Upper lobe of right lung (tissue), 1 donor: Measurements from ENCODE around the gene LUC7L2. TPM values are rescaled to one million over a fixed set of nuclear protein-coding genes. Genes with fewer than 3 reads are reported as not detected.

Experiments used
- ATAC-seq: fragments of 200-7000 bp; cut with Tn5 transposase; one replicate; pipeline ENCODE4 v1.9.1; 2020; ENCODE audit warnings: mild to moderate bottlenecking, moderate library complexity
- DNase-seq: peaks from one replicate; pipeline ENCODE4 v3.0.0-alpha.2; 2020
- H3K27ac ChIP-seq: fragments of 200-600 bp; one replicate; pipeline ENCODE4 v1.8.0; 2022
- H3K27me3 ChIP-seq: fragments of 200-600 bp; one replicate; pipeline ENCODE4 v1.8.0; 2022; ENCODE audit warnings: mild to moderate bottlenecking
- H3K36me3 ChIP-seq: fragments of 200-600 bp; one replicate; pipeline ENCODE4 v1.8.0; 2022
- H3K4me1 ChIP-seq: fragments of 200-600 bp; one replicate; pipeline ENCODE4 v1.8.0; 2022
- H3K4me3 ChIP-seq: fragments of 200-600 bp; one replicate; pipeline ENCODE4 v1.8.0; 2022; ENCODE audit warnings: mild to moderate bottlenecking
- H3K9me3 ChIP-seq: fragments of 200-600 bp; one replicate; pipeline ENCODE4 v1.8.0; 2022
- CTCF ChIP-seq: fragments of 200-600 bp; IDR thresholded peaks from one replicate; pipeline ENCODE4 v1.8.0; 2022; ENCODE audit warnings: antibody characterized with exemption
- intact Hi-C: fragments of 100-400 bp; cut with DNase I; formaldehyde crosslinking; loops from one replicate; pipeline ENCODE4 v1.11.0; 2022
- total RNA-seq: library from RNA; stranded (reverse); fragmentation: NEBNext Ultra II Directional; extraction: Animal tissue kit (Norgen Biotek cat#: 25700); gene quantifications from one replicate; pipeline ENCODE4 v1.2.1, GENCODE V29; 2021
- donor health status: DM: no; HTN: yes; CAD: no; lungs with severe emphysema.

Gene LUC7L2
- total RNA-seq, 1 donor from 2014 or later = 79.5 TPM

GRCh38 chr7:139360210-139360947 lies 685 bp downstream of the LUC7L2 start:
- DNase-seq (peak; percentile 98), ATAC-seq (peak; percentile 90)
- Histone ChIP-seq H3K27me3 (no peaks in the 10 kb centered on the region), H3K9me3 (no peaks in the 10 kb centered on the region), H3K4me1 (peaks cover 25% of the 10 kb centered on the region), H3K36me3 (peaks cover 17% of the 10 kb centered on the region), H3K27ac (peak overlapping the region; percentile 99), H3K4me3 (peak overlapping the region; percentile 86)
- TF ChIP-seq CTCF = no peak
- intact Hi-C loops = no loop called here

GRCh38 chr7:139360948-139361307 lies 1.2 kb downstream of the LUC7L2 start:
- no peak for ATAC-seq
- H3K9me3 ChIP-seq = no peaks in the 10 kb centered on the region
- no peak for TF ChIP-seq CTCF
- H3K27ac ChIP-seq = peak overlapping the region; percentile 99
- DNase-seq = no peak
- intact Hi-C loops = no loop called here
- H3K27me3 ChIP-seq = no peaks in the 10 kb centered on the region
- peaks cover 17% of the 10 kb centered on the region for H3K36me3 ChIP-seq
- H3K4me3 ChIP-seq = peak overlapping the region; percentile 86
- peaks cover 25% of the 10 kb centered on the region for H3K4me1 ChIP-seq

- Histone ChIP-seq H3K4me3 (peak overlapping the region; percentile 86), H3K27me3 (no peaks in the 10 kb centered on the region), H3K9me3 (no peaks in the 10 kb centered on the region), H3K27ac (no peak overlapping the region), H3K36me3 (peaks cover 17% of the 10 kb centered on the region), H3K4me1 (peaks cover 25% of the 10 kb centered on the region)
- intact Hi-C loops = no loop called here
- ATAC-seq (no peak), DNase-seq (no peak)
- TF ChIP-seq CTCF = no peak
Measured at GRCh38 chr7:139361523-139361922, 1.8 kb downstream of the LUC7L2 start.

GRCh38 chr7:139362302-139362701 lies 2.6 kb downstream of the LUC7L2 start:
- intact Hi-C loops = no loop called here
- TF ChIP-seq CTCF = no peak

GRCh38 chr7:139362981-139363380 lies 3.3 kb downstream of the LUC7L2 start:
- ATAC-seq (no peak), DNase-seq (no peak)
- no peak overlapping the region for H3K4me3 ChIP-seq
- no peaks in the 10 kb centered on the region for H3K9me3 ChIP-seq
- H3K27me3 ChIP-seq = no peaks in the 10 kb centered on the region
- no peak for TF ChIP-seq CTCF
- H3K36me3 ChIP-seq = peaks cover 17% of the 10 kb centered on the region
- H3K4me1 ChIP-seq = peaks cover 25% of the 10 kb centered on the region
- intact Hi-C loops = no loop called here
- no peak overlapping the region for H3K27ac ChIP-seq

More at GRCh38 chr7:139362302-139362701, 2.6 kb downstream of the LUC7L2 start:
- peaks cover 25% of the 10 kb centered on the region for H3K4me1 ChIP-seq
- no peaks in the 10 kb centered on the region for H3K9me3 ChIP-seq
- H3K27ac ChIP-seq = no peak overlapping the region
- no peak overlapping the region for H3K4me3 ChIP-seq
- DNase-seq (no peak), ATAC-seq (no peak)
- peaks cover 17% of the 10 kb centered on the region for H3K36me3 ChIP-seq
- H3K27me3 ChIP-seq = no peaks in the 10 kb centered on the region
